GM12878 (cell line): ENCODE measurements around the gene ICOSLG. TPM values are rescaled to one million over a fixed set of nuclear protein-coding genes. Genes with fewer than 3 reads are reported as not detected.

Experiments
- ATAC-seq: fragments of 200-7000 bp; cut with Tn5 transposase; 3 replicates; pipeline ENCODE4 v1.9.1; 2020; ENCODE audit warnings: mild to moderate bottlenecking, moderate library complexity
- BruUV-seq: library from RNA; stranded (reverse); fragments of 400-500 nt; replicated peaks from 2 replicates; lab custom pipeline; 2021; lab: Mats Ljungman, UMichigan
- CTCF ChIA-PET: fragments of 300-600 bp; sonication (Branson Sonifier 250); formaldehyde crosslinking; extraction: SDS; loops from one replicate; lab custom pipeline; 2021; ENCODE audit warnings: inconsistent platforms; lab: Yijun Ruan, JAX
- POLR2A ChIA-PET: fragments of 350-600 bp; formaldehyde crosslinking; extraction: SDS; loops from one replicate; lab custom pipeline; 2021; ENCODE audit warnings: inconsistent platforms; lab: Charles Lee
- RAD21 ChIA-PET: fragments of 300-600 bp; sonication (Branson Sonifier 250); formaldehyde crosslinking; loops from one replicate; lab custom pipeline; 2023; ENCODE audit warnings: antibody characterized with exemption; ENCODE audit not compliant: unreplicated experiment; lab: Charles Lee
- SMC1A ChIA-PET: fragments of 300-600 bp; sonication (Branson Sonifier 250); formaldehyde crosslinking; loops from one replicate; lab custom pipeline; 2023; ENCODE audit not compliant: unreplicated experiment, uncharacterized antibody; lab: Charles Lee
- DNase-seq: peaks from one replicate; pipeline ENCODE4 v3.0.0-alpha.2; 2011; ENCODE audit warnings: low read depth, low spot score
- FAIRE-seq: peaks from 3 replicates; lab custom pipeline; 2011; peaks lifted over from hg19 to GRCh38; lab: Jason Lieb, UNC
- H2AFZ ChIP-seq: 2 replicates; pipeline ENCODE4 v1.6.0; 2011; ENCODE audit warnings: low read depth, low read length, control low read depth; ENCODE audit not compliant: control insufficient read depth
- H3K27ac ChIP-seq: 2 replicates; pipeline ENCODE4 v1.5.1; 2011; ENCODE audit warnings: control low read depth; ENCODE audit not compliant: control insufficient read depth, insufficient read depth
- H3K27me3 ChIP-seq, 2 experiments: replicated peaks in 1 of 2; 2 replicates each; pipeline versions ENCODE4 v1.6.0 to v1.6.1; 2011; ENCODE audit warnings: low read length in 1 of 2; ENCODE audit not compliant: control insufficient read depth in 2 of 2, insufficient read depth in 2 of 2
- H3K36me3 ChIP-seq, 2 experiments: 2 replicates each; pipeline ENCODE4 v1.5.1; 2011; ENCODE audit warnings: low read length in 1 of 2; ENCODE audit not compliant: control insufficient read depth in 2 of 2, insufficient read depth in 2 of 2
- H3K4me1 ChIP-seq: 2 replicates; pipeline ENCODE4 v1.6.1; 2011; ENCODE audit warnings: mild to moderate bottlenecking, low read length, moderate library complexity, mixed read lengths; ENCODE audit not compliant: control insufficient read depth, insufficient read depth
- H3K4me2 ChIP-seq: 2 replicates; pipeline ENCODE4 v1.6.0; 2011; ENCODE audit warnings: control low read depth; ENCODE audit not compliant: control insufficient read depth, insufficient read depth
- H3K4me3 ChIP-seq: fragments of 200-600 bp; sonication (generic); 2 replicates; pipeline ENCODE4 v1.5.1; 2016
- H3K79me2 ChIP-seq: 2 replicates; pipeline ENCODE4 v1.6.0; 2011; ENCODE audit warnings: low read length; ENCODE audit not compliant: control insufficient read depth, insufficient read depth
- H3K9ac ChIP-seq: 2 replicates; pipeline ENCODE4 v1.8.0; 2011; ENCODE audit warnings: low read length, control low read depth, mixed read lengths; ENCODE audit not compliant: control insufficient read depth, insufficient read depth
- H3K9me3 ChIP-seq: replicated peaks from 3 replicates; pipeline ENCODE4 v1.5.1; 2011; ENCODE audit warnings: mild to moderate bottlenecking, low read length; ENCODE audit not compliant: control insufficient read depth, insufficient read depth
- H4K20me1 ChIP-seq: 2 replicates; pipeline ENCODE4 v1.6.0; 2011; ENCODE audit not compliant: control insufficient read depth, insufficient read depth
- CBX5 ChIP-seq: sonication (generic); IDR thresholded peaks from 2 replicates; pipeline ENCODE4 v1.6.1; 2016; ENCODE audit warnings: low read depth, moderate library complexity, mild to moderate bottlenecking, inconsistent platforms
- CHD2 ChIP-seq: IDR thresholded peaks from 2 replicates; pipeline ENCODE4 v1.6.1; 2011; ENCODE audit warnings: low read depth, low read length, improper control_type of control experiment, borderline replicate concordance
- CHD4 ChIP-seq: fragments of 200-600 bp; sonication (generic); IDR thresholded peaks from 2 replicates; pipeline ENCODE4 v1.6.1; 2016; ENCODE audit warnings: mild to moderate bottlenecking
- EED ChIP-seq: sonication (generic); IDR thresholded peaks from 2 replicates; pipeline ENCODE4 v1.6.1; 2016; ENCODE audit warnings: antibody characterized with exemption, low read depth
- FOXM1 ChIP-seq: IDR thresholded peaks from 2 replicates; pipeline ENCODE4 v1.6.1; 2012; ENCODE audit warnings: low read depth, mild to moderate bottlenecking, inconsistent platforms, low read length, moderate library complexity
- GABPA ChIP-seq: IDR thresholded peaks from 2 replicates; pipeline ENCODE4 v1.6.1; 2014; ENCODE audit warnings: antibody characterized with exemption, low read depth, mild to moderate bottlenecking, inconsistent platforms
- GATAD2B ChIP-seq: fragments of 450-650 bp; conservative IDR thresholded peaks from 2 replicates; pipeline ENCODE4 v1.6.1; 2017; ENCODE audit warnings: low read depth, mild to moderate bottlenecking, moderate library complexity
- IRF4 ChIP-seq: IDR thresholded peaks from 2 replicates; pipeline ENCODE4 v1.6.1; 2011; ENCODE audit warnings: low read depth, low read length
- MEF2A ChIP-seq: IDR thresholded peaks from 2 replicates; pipeline ENCODE4 v1.6.1; 2011; ENCODE audit warnings: low read depth, mild to moderate bottlenecking, low read length, moderate library complexity; ENCODE audit not compliant: insufficient read depth
- MXI1 ChIP-seq: fragments of 150-350 bp; IDR thresholded peaks from 2 replicates; pipeline ENCODE4 v1.6.1; 2011; ENCODE audit warnings: low read depth, mild to moderate bottlenecking, inconsistent platforms, low read length, improper control_type of control experiment
- SIN3A ChIP-seq: IDR thresholded peaks from 2 replicates; pipeline ENCODE4 v1.6.1; 2012; ENCODE audit warnings: low read depth, low read length, improper control_type of control experiment
- TCF12 ChIP-seq: IDR thresholded peaks from 2 replicates; pipeline ENCODE4 v1.6.1; 2011; ENCODE audit warnings: low read depth, mild to moderate bottlenecking, low read length
- WRNIP1 ChIP-seq: IDR thresholded peaks from 2 replicates; pipeline ENCODE4 v1.6.1; 2011; ENCODE audit warnings: low read depth, low read length, improper control_type of control experiment, borderline replicate concordance
- WGBS: methylation state at CpG from one replicate; pipeline ENCODE4 v1.1.6; 2016; ENCODE audit warnings: low lambda C conversion rate; ENCODE audit not compliant: insufficient replicate concordance, insufficient coverage; ENCODE audit errors: missing lambda C conversion rate; 5-methylcytosine and 5-hydroxymethylcytosine counted together
- in situ Hi-C: fragments of 300-500 bp; cut with MboI; formaldehyde crosslinking; loops from 9 replicates; pipeline ENCODE4 v1.14.3; 2018; ENCODE audit warnings: mixed read lengths
- intact Hi-C: fragments of 100-400 bp; cut with micrococcal nuclease; formaldehyde crosslinking; loops from one replicate; pipeline ENCODE4 v1.14.2; 2022; ENCODE audit not compliant: unreplicated experiment
- polyA plus RNA-seq, 11 experiments: library from polyadenylated mRNA; depleted of rRNA in 4 of 11; unstranded in 6 of 11; stranded (reverse) in 5 of 11; fragments of >200 nt; fragmentation: Nextera tagmentation in 4 of 11; fragmentation: Illumina TruSeq in 1 of 11; extraction: Ambion mirVana in 4 of 11; extraction: Trizol in 1 of 11; gene quantifications; 1 replicate in 1 of 11; 2 replicates in 10 of 11; pipeline versions ENCODE4 v1.2.1 to v1.2.3, GENCODE V29; 2011 to 2016; ENCODE audit warnings: inconsistent platforms in 2 of 11, missing spikeins in 2 of 11, low read depth in 1 of 11
- total RNA-seq, 4 experiments: library from RNA; depleted of rRNA in 3 of 4; stranded (reverse); fragments of >200 nt in 3 of 4; fragmentation: Illumina TruSeq in 1 of 4; extraction: Trizol in 1 of 4; gene quantifications; 2 replicates each; pipeline versions ENCODE4 v1.2.1 to v1.2.3, GENCODE V29; 2013 to 2021
- TF ChIP-seq, protein P1 (sequence below): fragments of 450-650 bp; formaldehyde crosslinking; IDR thresholded peaks from 2 replicates; pipeline ENCODE4 v1.5.0; 2022; ENCODE audit warnings: mild to moderate bottlenecking, missing genetic modification characterization

ICOSLG gene
- total and polyA plus RNA-seq, 10 of the 15 experiments (the other 5 are each of a cell fraction or from before 2014, with no cell fraction given): 0.84 to 16.4 (median 6.2) TPM

- no peak for ATAC-seq
Observed at GRCh38 chr21:44281801-44282200, 41.1 kb upstream of the ICOSLG start.

DNA sequence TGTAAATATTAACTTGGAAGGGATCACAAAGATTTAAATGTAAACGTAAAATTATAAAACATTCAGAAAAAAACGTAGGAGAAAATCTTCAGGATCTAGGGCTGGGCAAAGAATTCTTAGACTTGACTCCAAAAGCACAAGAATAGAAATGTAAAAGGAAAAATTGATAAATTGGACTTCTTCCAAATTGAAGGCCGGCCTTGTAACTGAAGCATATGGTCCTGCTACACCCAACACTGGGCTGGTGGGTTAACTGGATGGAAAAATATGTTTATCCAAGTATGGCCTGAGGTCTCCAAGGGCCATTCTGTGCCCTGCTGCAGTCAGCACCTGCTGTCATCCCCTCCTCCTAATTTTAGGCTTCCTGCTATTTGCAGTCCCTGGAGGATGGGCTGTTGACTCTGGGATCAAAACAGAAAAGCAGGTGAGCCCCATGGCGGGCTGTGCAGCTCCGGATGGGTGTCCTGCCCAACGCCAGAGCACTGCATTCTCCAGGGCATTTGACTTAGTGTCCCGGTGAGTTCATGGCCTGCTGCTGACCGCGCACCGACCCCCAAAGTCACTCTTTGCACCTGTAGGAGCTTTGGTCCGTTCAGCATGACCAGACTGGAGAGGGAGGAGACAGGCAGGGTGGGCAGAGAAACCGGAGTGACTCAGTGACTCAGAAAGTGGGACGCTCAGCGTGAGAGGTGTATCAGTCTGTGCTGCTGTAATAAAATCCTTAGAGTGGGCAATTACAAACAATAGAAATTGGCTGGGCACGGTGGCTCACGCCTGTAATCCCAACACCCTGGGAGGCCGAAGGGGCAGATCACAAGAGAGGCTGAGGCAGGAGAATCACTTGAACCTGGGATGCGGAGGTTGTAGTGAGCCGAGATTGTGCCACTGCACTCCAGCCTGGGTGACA is 38.9 kb upstream of the ICOSLG start:
- ATAC-seq: no peak
- H3K9me3 ChIP-seq: no peaks in the 10 kb centered on the region
- BruUV-seq: no TSS peak
- H3K27me3 ChIP-seq: no peaks in the 10 kb centered on the region
- no peak overlapping the region for H3K27ac ChIP-seq
- H3K4me1 ChIP-seq: peaks cover 6% of the 10 kb centered on the region; the same call in 1 of the 2 replicates
- no peak overlapping the region for H3K4me3 ChIP-seq
- no peaks in the 10 kb centered on the region for H3K36me3 ChIP-seq
- 42% methylated on average over 19 of the region's 19 CpGs for WGBS
- ChIA-PET SMC1A (no interaction called here), POLR2A (no interaction called here), CTCF (interaction anchor here (1.2 kb wide), 1 partner anchor 25 kb away, joined by 3 read pairs; no protein-coding TSS in a partner anchor), RAD21 (no interaction called here)
- no peak overlapping the region for H2AFZ ChIP-seq
- FAIRE-seq: no peak
- in situ Hi-C loops (no loop called here), intact Hi-C loops (no loop called here)
- no peak overlapping the region for H3K9ac ChIP-seq
- H3K79me2 ChIP-seq: no peaks in the 10 kb centered on the region
- DNase-seq: no peak
- no peak overlapping the region for H3K4me2 ChIP-seq
- no peaks in the 10 kb centered on the region for H4K20me1 ChIP-seq
- no peak for TF ChIP-seq IRF4
- no peak for TF ChIP-seq CBX5
- no peak for TF ChIP-seq EED
- no peak for TF ChIP-seq WRNIP1
- TF ChIP-seq MXI1: no peak
- no peak for TF ChIP-seq FOXM1
- TF ChIP-seq, protein P1, sequence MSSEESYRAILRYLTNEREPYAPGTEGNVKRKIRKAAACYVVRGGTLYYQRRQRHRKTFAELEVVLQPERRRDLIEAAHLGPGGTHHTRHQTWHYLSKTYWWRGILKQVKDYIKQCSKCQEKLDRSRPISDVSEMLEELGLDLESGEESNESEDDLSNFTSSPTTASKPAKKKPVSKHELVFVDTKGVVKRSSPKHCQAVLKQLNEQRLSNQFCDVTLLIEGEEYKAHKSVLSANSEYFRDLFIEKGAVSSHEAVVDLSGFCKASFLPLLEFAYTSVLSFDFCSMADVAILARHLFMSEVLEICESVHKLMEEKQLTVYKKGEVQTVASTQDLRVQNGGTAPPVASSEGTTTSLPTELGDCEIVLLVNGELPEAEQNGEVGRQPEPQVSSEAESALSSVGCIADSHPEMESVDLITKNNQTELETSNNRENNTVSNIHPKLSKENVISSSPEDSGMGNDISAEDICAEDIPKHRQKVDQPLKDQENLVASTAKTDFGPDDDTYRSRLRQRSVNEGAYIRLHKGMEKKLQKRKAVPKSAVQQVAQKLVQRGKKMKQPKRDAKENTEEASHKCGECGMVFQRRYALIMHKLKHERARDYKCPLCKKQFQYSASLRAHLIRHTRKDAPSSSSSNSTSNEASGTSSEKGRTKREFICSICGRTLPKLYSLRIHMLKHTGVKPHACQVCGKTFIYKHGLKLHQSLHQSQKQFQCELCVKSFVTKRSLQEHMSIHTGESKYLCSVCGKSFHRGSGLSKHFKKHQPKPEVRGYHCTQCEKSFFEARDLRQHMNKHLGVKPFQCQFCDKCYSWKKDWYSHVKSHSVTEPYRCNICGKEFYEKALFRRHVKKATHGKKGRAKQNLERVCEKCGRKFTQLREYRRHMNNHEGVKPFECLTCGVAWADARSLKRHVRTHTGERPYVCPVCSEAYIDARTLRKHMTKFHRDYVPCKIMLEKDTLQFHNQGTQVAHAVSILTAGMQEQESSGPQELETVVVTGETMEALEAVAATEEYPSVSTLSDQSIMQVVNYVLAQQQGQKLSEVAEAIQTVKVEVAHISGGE (CRISPR knock-in tag): no peak
- no peak for TF ChIP-seq TCF12
- no peak for TF ChIP-seq MEF2A
- no peak for TF ChIP-seq SIN3A
- no peak for TF ChIP-seq GATAD2B
- no peak for TF ChIP-seq CHD2
- no peak for TF ChIP-seq CHD4

More at GRCh38 chr21:44281801-44282200, 41.1 kb upstream of the ICOSLG start:
- SMC1A ChIA-PET: no interaction called here
- Histone ChIP-seq H2AFZ (no peak overlapping the region), H3K4me1 (peaks cover 6% of the 10 kb centered on the region; the same call in 1 of the 2 replicates), H3K9ac (no peak overlapping the region), H3K79me2 (no peaks in the 10 kb centered on the region), H3K4me3 (no peak overlapping the region), H3K27ac (no peak overlapping the region), H4K20me1 (no peaks in the 10 kb centered on the region), H3K27me3 (no peaks in the 10 kb centered on the region), H3K36me3 (no peaks in the 10 kb centered on the region), H3K4me2 (no peak overlapping the region), H3K9me3 (no peaks in the 10 kb centered on the region)
- BruUV-seq: no TSS peak
- no peak for TF ChIP-seq GABPA
- 86% methylated on average over 9 of the region's 9 CpGs for WGBS
- CTCF ChIA-PET: interaction anchor here (0.7 to 1.5 kb wide), 2 partner anchors 15 to 17 kb away, joined by 3 to 4 read pairs; no protein-coding TSS in a partner anchor
- in situ Hi-C loops (no loop called here), intact Hi-C loops (no loop called here)
- POLR2A ChIA-PET: no interaction called here
- RAD21 ChIA-PET: no interaction called here
- FAIRE-seq (no peak), DNase-seq (no peak)
